ENCODE results near the gene PIEZO1. TPM values are rescaled to one million over a fixed set of nuclear protein-coding genes. Genes with fewer than 3 reads are reported as not detected.

The PIEZO1 gene
- total and polyA plus RNA-seq, 10 of the 15 experiments (the other 5 are each of a cell fraction or from before 2014, with no cell fraction given) = 1.3 to 169 (median 33.4) TPM

- FAIRE-seq = no peak
- H3K27me3 ChIP-seq (replicated peaks in 1 of 2; ENCODE audit: control insufficient read depth in 2 of 2, insufficient read depth in 2 of 2, low read length in 1 of 2) = no peaks in the 10 kb centered on the region
- no peaks in the 10 kb centered on the region for H4K20me1 ChIP-seq (ENCODE audit: control insufficient read depth, insufficient read depth)
- H3K4me3 ChIP-seq = no peak overlapping the region
- ChIA-PET RAD21 (ENCODE audit: unreplicated experiment) (no interaction called here), POLR2A (no interaction called here), SMC1A (ENCODE audit: uncharacterized antibody, unreplicated experiment) (no interaction called here), CTCF (no interaction called here)
- no TSS peak for BruUV-seq (replicated peaks)
- TF ChIP-seq YBX1 (IDR thresholded peaks at IDR 0.05) (no peak), SPI1 (IDR thresholded peaks at IDR 0.05; ENCODE audit: borderline replicate concordance, insufficient read depth, low read depth, low read length) (no peak), CTCF (IDR thresholded peaks at IDR 0.05 in 2 of 3, conservative IDR thresholded peaks at IDR 0.05 in 1 of 3; ENCODE audit: control insufficient read depth in 2 of 3, extremely low read depth in 1 of 3, insufficient read depth in 1 of 3, low read depth in 3 of 3, low read length in 3 of 3) (no peak), ELK1 (IDR thresholded peaks at IDR 0.05; ENCODE audit: low read depth, low read length) (no peak)
- no peak overlapping the region for H3K9ac ChIP-seq (ENCODE audit: control insufficient read depth, insufficient read depth, low read length)
- intact Hi-C loops (cut with micrococcal nuclease; ENCODE audit: unreplicated experiment) (no loop called here), in situ Hi-C loops (cut with MboI) (no loop called here)
- no peaks in the 10 kb centered on the region for H3K9me3 ChIP-seq (replicated peaks; ENCODE audit: control insufficient read depth, insufficient read depth, low read length)
- H3K27ac ChIP-seq (ENCODE audit: control insufficient read depth, insufficient read depth) = no peak overlapping the region
- peaks cover 23% of the 10 kb centered on the region for H3K79me2 ChIP-seq (ENCODE audit: control insufficient read depth, insufficient read depth, low read length)
- no peak for ATAC-seq
- peaks cover 40% of the 10 kb centered on the region for H3K4me1 ChIP-seq (ENCODE audit: control insufficient read depth, insufficient read depth, low read length)
- 64% methylated on average over 25 of the region's 25 CpGs for WGBS (ENCODE audit: insufficient coverage, insufficient replicate concordance, low lambda C conversion rate, missing lambda C conversion rate)
- no peak for DNase-seq (ENCODE audit: low read depth, low spot score)
- H3K4me2 ChIP-seq (ENCODE audit: control insufficient read depth, insufficient read depth) = no peak overlapping the region
- no peak overlapping the region for H2AFZ ChIP-seq (ENCODE audit: control insufficient read depth, low read depth, low read length)
- H3K36me3 ChIP-seq (ENCODE audit: control insufficient read depth in 2 of 2, insufficient read depth in 2 of 2, low read length in 1 of 2) = peaks cover 0 to 7% of the 10 kb centered on the region in 2 experiments; a peak in 2 of 4 replicates
Measured at GRCh38 chr16:88698646-88699045, 86.4 kb downstream of the PIEZO1 start.

All from GM12878 (cell line).